Breast epithelium (tissue), 3 donors: ENCODE results near the gene GLDN.

Experiments
- POLR2A ChIP-seq: fragments of 450-650 bp; IDR thresholded peaks from one replicate; pipeline ENCODE4 v1.6.1; 2016; ENCODE audit warnings: antibody characterized with exemption, mild to moderate bottlenecking, moderate library complexity
- TF ChIP-seq, protein P1 (sequence below), 3 donors: fragments of 450-650 bp; IDR thresholded peaks; one replicate each; pipeline ENCODE4 v1.5.1; 2016 to 2017; ENCODE audit warnings: antibody characterized with exemption in 3 of 3, mild to moderate bottlenecking in 3 of 3, moderate library complexity in 3 of 3

DNA sequence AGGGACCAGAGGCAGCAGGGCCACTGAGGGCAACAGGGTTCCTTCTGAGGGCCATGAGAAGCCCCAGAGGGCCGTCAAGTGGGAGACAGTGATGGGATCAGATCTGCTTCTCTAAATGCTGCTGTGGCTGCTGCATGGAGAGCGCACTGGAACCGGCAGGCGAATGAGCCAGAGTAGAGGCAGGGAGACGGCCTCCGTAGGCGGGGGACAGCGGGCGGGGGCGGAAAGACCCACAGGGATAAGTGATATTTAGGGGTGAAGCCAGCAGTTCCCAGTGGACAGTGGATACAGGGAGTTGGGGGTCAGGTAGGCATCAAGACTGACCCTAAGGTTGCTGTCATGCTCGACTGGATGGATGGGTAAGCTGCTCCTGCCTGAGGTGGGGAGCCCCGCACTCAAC lies 45.0 kb downstream of the GLDN start:
- no peak for TF ChIP-seq POLR2A
- TF ChIP-seq, protein P1, sequence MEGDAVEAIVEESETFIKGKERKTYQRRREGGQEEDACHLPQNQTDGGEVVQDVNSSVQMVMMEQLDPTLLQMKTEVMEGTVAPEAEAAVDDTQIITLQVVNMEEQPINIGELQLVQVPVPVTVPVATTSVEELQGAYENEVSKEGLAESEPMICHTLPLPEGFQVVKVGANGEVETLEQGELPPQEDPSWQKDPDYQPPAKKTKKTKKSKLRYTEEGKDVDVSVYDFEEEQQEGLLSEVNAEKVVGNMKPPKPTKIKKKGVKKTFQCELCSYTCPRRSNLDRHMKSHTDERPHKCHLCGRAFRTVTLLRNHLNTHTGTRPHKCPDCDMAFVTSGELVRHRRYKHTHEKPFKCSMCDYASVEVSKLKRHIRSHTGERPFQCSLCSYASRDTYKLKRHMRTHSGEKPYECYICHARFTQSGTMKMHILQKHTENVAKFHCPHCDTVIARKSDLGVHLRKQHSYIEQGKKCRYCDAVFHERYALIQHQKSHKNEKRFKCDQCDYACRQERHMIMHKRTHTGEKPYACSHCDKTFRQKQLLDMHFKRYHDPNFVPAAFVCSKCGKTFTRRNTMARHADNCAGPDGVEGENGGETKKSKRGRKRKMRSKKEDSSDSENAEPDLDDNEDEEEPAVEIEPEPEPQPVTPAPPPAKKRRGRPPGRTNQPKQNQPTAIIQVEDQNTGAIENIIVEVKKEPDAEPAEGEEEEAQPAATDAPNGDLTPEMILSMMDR (IDR thresholded peaks at IDR 0.05) = no peak
